DMS79 treated with DMSO at 0.1 percent for 48 hours (cell line): ENCODE data around the gene CACNA2D3.

Source experiments
- DNase-seq: peaks from one replicate; lab custom pipeline; 2025; lab: John Stamatoyannopoulos, UW

CACNA2D3 gene

DNA sequence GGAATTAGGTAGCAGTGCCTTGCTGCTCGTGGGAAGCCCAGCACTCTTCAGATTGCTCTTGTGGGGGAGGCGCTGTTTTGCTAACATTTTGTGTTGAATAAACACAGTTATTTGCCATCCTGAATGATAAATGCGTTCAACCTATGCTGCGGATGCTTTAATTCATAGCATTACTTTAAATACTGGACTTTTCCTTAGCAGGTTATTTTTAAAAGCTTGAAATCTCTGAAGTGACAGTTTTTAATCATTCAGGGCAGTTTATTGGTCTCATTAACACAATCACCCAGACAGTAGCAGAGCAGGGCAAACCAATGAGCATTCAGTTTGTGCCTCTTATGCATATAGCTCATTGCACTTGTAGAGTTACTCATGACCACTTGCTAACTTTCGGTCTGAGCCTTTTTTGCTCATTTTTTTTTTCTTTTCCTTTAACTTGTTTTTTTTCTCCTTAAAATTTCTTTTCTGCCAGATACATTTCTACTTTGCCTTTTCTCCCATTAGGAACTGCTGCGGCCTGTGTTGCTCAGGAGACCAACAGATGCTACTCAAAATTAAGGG is 5.2 kb downstream of the CACNA2D3 start:
- DNase-seq, result no peak

- DNase-seq, result no peak
Observed at GRCh38 chr3:54131026-54131605, 8.8 kb downstream of the CACNA2D3 start.

GRCh38 chr3:54131890-54132289 is 9.5 kb downstream of the CACNA2D3 start:
- DNase-seq, result no peak

DNA sequence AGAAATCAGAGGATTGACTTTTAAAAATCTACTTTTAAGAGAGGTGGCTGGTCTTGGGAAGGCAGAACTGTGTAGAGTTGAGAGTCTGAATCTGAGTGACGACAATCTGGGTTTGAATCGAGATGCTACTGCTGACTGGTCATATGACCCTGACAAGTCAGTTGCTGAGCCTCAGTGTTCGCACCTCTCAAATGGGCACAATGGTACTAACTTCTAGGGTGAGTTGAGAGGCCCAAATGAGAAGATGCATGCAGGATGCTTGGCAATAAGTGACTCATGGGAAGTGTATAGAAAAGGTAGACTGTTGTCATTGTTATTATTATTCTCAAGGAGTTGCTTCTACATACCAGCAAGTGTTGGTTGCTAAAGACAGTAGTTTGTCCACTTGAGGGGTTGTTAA is 10.3 kb downstream of the CACNA2D3 start:
- no peak for DNase-seq

DNA sequence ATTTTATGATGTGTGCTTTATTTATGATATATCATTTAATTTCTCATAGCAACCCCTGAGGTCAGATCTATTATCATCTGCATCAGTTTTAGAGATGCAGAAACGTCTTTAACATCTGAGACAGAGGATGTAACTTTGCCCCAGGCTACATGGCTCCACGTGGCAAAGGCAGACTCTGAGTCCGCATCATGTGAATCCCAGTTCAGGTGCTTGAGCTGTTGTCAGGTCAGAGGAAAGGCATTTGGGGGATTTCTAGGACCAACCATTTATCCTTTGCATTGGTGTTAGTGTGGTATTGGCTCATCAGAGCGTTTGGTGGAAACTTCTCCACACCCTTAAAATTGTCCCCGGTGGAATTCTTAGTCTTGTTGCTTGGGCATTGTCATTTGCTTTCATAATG is 10.8 kb downstream of the CACNA2D3 start:
- DNase-seq, result no peak

GRCh38 chr3:54134155-54134554 is 11.8 kb downstream of the CACNA2D3 start:
- no peak for DNase-seq

DNA sequence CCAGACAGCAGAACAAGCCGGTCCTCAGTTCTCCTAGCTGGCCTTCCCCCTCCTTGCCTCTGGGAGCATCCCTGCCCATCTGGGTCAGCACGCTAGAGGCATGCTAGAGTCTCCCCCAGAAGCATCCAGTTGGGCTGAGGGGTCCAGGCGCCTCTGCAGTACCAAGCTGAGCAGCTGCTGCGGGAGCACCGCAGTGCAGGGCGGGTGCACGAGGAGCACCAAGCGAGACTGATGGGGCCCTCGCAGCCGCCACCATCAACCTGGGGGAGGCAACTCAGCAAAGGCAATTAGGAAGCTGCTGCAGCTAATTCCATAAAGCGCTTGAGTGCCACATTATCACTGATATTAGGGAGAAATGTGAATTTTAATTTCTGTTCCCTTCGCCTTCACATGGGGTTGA is 12.4 kb downstream of the CACNA2D3 start:
- no peak for DNase-seq

- DNase-seq, result no peak
Observed at GRCh38 chr3:54137311-54137710, 15.0 kb downstream of the CACNA2D3 start.

- no peak for DNase-seq
Observed at GRCh38 chr3:54138937-54139547, 16.7 kb downstream of the CACNA2D3 start.

GRCh38 chr3:54139630-54140029 is 17.3 kb downstream of the CACNA2D3 start:
- no peak for DNase-seq

DNA sequence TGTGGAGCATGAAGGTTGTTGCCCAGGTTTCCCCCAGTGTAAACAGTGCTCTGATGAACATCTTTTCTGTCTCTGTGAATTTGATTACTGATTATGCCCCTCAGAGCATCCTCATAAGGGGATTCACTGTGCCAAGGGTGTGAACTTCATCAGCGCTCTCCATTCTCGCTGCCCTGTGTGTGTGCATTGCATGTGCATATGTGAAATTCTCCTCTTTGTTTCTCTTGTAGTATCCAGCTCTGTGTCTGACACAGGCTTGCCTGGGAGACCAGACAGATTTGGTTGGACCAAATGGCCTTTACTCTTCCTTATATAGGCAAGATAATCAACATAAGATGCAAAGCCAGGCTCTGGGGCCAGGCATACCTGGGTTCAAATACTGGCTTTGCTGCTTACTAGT is 21.9 kb downstream of the CACNA2D3 start:
- DNase-seq, result no peak

- no peak for DNase-seq
Observed at GRCh38 chr3:54146506-54147239, 24.3 kb downstream of the CACNA2D3 start.

GRCh38 chr3:54150864-54151467 is 28.6 kb downstream of the CACNA2D3 start:
- no peak for DNase-seq

DNA sequence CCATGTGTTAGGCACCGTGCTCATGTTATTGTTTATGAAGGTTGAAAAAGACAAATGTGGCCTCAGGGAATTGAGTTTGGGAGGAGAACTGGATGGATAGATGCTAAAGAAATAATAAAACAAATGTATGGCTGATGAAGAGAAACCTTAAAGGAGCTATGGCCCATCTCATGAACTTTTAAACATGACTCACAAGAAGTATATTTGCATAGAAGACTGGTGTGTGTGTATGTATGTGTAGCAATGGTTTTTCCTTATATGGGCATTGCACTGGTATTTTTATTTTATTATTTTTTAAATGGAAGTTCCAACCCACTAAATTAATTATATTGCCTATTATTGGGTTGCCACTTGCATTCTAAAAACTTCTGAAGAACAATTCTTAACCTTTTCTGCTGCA is 31.1 kb downstream of the CACNA2D3 start:
- no peak for DNase-seq

DNA sequence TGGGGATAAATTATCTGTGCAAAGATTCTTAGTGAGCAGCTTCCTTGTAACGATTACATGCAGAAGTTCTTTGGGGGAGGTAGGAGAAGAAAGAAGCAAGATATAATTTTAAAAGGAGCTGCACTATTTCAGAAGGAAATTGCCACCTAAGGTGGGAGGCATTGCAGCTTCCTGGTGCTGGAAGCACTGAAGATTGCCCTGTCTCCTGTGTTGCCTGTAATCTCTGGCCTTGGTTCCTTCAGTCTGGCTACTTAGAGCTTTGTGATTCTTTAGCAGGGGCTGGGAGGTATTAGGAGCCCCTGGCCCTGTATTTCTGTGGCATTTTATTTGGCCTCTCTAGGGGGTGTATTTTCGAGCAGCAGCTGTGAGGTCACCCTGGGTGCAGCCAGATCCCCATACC is 35.5 kb downstream of the CACNA2D3 start:
- no peak for DNase-seq

GRCh38 chr3:54159917-54160316 is 37.6 kb downstream of the CACNA2D3 start:
- DNase-seq, result no peak

DNA sequence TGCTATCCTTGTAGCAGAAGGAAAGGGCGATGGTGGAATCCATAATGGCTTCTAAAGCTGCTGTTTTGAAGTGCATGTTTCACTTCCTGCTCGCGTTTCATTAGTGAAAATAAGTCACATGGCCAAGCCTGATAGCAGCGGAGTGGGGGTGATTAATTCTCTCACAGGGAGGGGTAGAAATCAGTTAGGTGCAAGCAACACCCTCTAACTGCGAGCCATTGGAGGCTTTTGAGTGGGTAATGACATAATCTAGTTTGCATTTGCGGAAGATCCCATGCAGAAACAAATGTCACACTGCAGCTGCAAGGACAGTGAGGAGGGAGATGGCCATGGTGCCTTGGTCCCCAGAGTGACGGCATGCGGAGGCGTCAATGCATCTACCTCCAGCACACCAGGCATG is 41.1 kb downstream of the CACNA2D3 start:
- DNase-seq, result no peak

- no peak for DNase-seq
Observed at GRCh38 chr3:54164192-54164975, 42.0 kb downstream of the CACNA2D3 start.

- DNase-seq, result no peak
Observed at GRCh38 chr3:54165865-54166264, 43.5 kb downstream of the CACNA2D3 start.

DNA sequence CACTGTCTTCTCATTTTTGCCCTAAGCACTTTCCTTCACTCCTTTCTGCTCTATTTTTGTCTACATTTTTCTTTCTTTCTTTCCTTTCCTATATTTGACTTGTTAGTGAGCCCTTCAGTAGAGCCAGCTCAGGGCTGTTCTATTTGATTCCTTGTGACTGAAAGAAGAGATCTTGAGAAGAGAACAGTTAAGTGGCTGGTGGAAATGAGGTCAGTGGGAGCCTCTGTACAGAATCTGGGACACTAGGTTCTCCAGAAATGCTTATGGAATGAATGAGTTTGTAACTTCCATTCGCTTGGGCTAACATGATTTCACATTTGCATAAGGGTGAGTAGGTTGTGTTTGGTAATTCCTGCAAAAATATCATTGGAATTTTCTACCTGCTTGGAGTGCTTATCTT is 45.6 kb downstream of the CACNA2D3 start:
- DNase-seq, result no peak

DNA sequence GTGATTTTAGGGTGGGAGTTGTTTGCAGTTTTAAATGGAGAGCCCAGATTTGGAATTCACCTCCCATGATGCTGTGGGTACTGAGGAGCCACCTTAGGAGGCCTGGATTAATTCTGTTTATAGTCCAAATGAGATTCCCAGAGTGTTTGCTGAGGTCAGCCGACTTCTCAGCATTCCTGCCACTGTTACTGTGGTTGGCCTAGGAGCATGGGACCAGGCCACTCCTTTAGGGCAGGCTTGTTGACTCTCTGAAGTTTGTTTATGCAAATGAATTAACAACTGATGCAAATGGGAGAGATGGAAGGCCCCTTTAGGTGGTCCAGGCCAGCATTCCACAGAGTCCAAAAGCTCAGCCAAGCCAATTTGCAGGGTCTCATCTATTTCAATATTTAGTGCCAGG is 46.1 kb downstream of the CACNA2D3 start:
- DNase-seq, result no peak

GRCh38 chr3:54169524-54169923 is 47.2 kb downstream of the CACNA2D3 start:
- DNase-seq, result no peak
